OCI-LY7 (cell line): ENCODE data around the gene SERPINA1. TPM values are rescaled to one million over a fixed set of nuclear protein-coding genes. Genes with fewer than 3 reads are reported as not detected.

Experiments used
- BruUV-seq: library from RNA; stranded (reverse); fragments of 400-500 nt; replicated peaks from 2 replicates; lab custom pipeline; 2021; lab: Mats Ljungman, UMichigan
- CTCF ChIA-PET: fragments of 300-600 bp; sonication (Branson Sonifier 250); formaldehyde crosslinking; loops from one replicate; lab custom pipeline; 2022; ENCODE audit warnings: antibody characterized with exemption; ENCODE audit not compliant: unreplicated experiment; lab: Charles Lee
- POLR2A ChIA-PET: fragments of 300-600 bp; sonication (Branson Sonifier 250); formaldehyde crosslinking; loops from one replicate; lab custom pipeline; 2022; ENCODE audit warnings: antibody characterized with exemption; lab: Charles Lee
- DNase-seq: peaks from one replicate; pipeline ENCODE4 v3.0.0-alpha.2; 2015; ENCODE audit warnings: low spot score
- H2AFZ ChIP-seq: fragments of 200-600 bp; sonication (generic), shearing (Covaris generic); 2 replicates; pipeline ENCODE4 v1.6.1; 2014; ENCODE audit warnings: mild to moderate bottlenecking, antibody characterized with exemption, low read length, moderate library complexity
- H3K27ac ChIP-seq: fragments of 200-600 bp; sonication (generic); 2 replicates; pipeline ENCODE4 v1.5.1; 2014; ENCODE audit warnings: mixed run types, low read depth, mild to moderate bottlenecking, moderate library complexity, low read length, inconsistent platforms; ENCODE audit not compliant: poor library complexity, severe bottlenecking
- H3K36me3 ChIP-seq: fragments of 200-600 bp; sonication (generic); 2 replicates; pipeline ENCODE4 v1.6.1; 2014; ENCODE audit warnings: mild to moderate bottlenecking, antibody characterized with exemption, low read length, moderate library complexity, mixed read lengths; ENCODE audit not compliant: insufficient read depth
- H3K4me1 ChIP-seq: fragments of 200-600 bp; sonication (generic); 2 replicates; pipeline ENCODE4 v1.5.1; 2014; ENCODE audit warnings: mild to moderate bottlenecking, low read length; ENCODE audit not compliant: insufficient read depth, poor library complexity, severe bottlenecking
- H3K4me2 ChIP-seq: fragments of 200-600 bp; sonication (generic); 2 replicates; pipeline ENCODE4 v1.6.1; 2014; ENCODE audit warnings: mild to moderate bottlenecking, low read length
- H3K4me3 ChIP-seq: fragments of 200-600 bp; sonication (generic); 2 replicates; pipeline ENCODE4 v1.5.1; 2014; ENCODE audit warnings: mild to moderate bottlenecking, low read depth, low read length; ENCODE audit not compliant: poor library complexity, severe bottlenecking
- H3K79me2 ChIP-seq: fragments of 200-600 bp; sonication (generic); 2 replicates; pipeline ENCODE4 v1.6.1; 2016; ENCODE audit warnings: low read depth, mild to moderate bottlenecking, low read length, moderate library complexity, mixed read lengths; ENCODE audit not compliant: insufficient read depth
- H3K9me2 ChIP-seq: fragments of 200-600 bp; sonication (generic); 2 replicates; pipeline ENCODE4 v1.6.1; 2016; ENCODE audit warnings: mild to moderate bottlenecking, low read length, mixed read lengths; ENCODE audit not compliant: insufficient read depth
- H3K9me3 ChIP-seq: fragments of 200-600 bp; sonication (generic); 2 replicates; pipeline ENCODE4 v1.6.1; 2014; ENCODE audit warnings: mild to moderate bottlenecking, mixed run types, low read length, mixed read lengths
- H4K20me1 ChIP-seq: fragments of 200-600 bp; sonication (generic); 2 replicates; pipeline ENCODE4 v1.6.1; 2014; ENCODE audit warnings: mild to moderate bottlenecking, antibody characterized with exemption, low read length, moderate library complexity, mixed read lengths; ENCODE audit not compliant: insufficient read depth
- EZH2phosphoT487 ChIP-seq: fragments of 200-600 bp; sonication (generic); IDR thresholded peaks from 2 replicates; pipeline ENCODE4 v1.6.1; 2018; ENCODE audit warnings: low read depth, borderline replicate concordance, mild to moderate bottlenecking, mixed run types, antibody characterized with exemption, low read length, moderate library complexity, mixed read lengths
- intact Hi-C: fragments of 100-400 bp; cut with micrococcal nuclease; formaldehyde crosslinking; loops from one replicate; pipeline ENCODE4 v1.10.0; 2022; ENCODE audit not compliant: unreplicated experiment
- total RNA-seq, 2 experiments: library from RNA; depleted of rRNA in 1 of 2; stranded (reverse); fragments of >200 nt in 1 of 2; shearing (Covaris generic) in 1 of 2; gene quantifications; 2 replicates each; pipeline ENCODE4 v1.2.3, GENCODE V29; 2014 to 2022
- TF ChIP-seq, protein P1 (sequence below): fragments of 200-600 bp; sonication (generic); conservative IDR thresholded peaks from 2 replicates; pipeline ENCODE4 v1.5.1; 2014; ENCODE audit warnings: mild to moderate bottlenecking, antibody characterized with exemption, low read length, moderate library complexity, mixed read lengths

SERPINA1 gene
- total RNA-seq, 2 experiments from 2014 or later, result not detected

DNA sequence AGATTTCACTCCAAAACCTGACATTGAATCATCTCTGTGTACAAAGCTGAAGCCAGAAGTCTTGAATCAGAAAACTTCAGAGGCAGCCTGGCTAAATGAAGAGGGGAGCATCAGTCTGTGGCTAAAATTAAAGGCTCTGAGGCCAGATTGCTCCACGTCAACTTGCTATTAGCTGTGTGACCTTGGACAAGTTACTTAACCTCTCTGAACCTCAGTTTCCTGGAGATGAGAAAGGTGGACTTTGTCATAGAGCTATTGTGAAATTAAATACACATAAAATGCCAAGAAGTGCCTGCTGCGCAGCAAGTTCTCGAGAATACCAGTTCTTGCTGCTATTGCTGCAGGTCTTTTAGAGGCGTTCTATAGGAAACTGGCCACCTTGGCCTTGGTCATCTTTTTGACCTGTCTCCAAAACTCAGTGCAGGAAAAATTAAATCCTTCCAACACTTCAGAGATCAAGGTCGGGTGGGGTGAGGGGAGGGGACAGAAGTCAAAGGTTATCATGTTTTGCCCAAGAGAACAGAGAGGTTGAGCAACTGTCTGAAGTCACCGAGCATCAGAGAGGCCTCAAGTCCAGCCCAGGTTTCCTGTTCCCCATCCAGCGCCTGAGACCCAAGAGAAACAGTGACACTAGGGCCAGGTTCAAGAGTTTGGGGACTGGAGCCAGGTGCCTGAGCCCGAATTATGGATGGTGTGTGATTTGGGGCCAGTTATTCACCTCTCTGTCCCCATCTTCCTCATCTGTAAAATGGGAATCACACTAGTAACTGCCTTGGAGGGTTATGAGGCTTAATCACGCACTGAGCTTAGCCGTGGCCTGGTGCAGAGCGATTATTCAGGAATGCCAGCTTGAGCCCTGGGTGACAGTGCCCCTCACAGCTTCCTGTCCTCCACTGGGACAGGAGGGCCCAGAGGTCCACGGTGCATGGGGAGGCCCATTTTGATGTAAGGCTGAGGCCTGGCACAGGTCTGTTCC is 1.1 kb downstream of the SERPINA1 start:
- intact Hi-C loops, result no loop called here
- Histone ChIP-seq H3K4me1 (no peaks in the 10 kb centered on the region), H4K20me1 (no peaks in the 10 kb centered on the region), H3K9me2 (no peaks in the 10 kb centered on the region), H3K9me3 (no peaks in the 10 kb centered on the region), H3K27ac (no peak overlapping the region), H3K4me3 (no peak overlapping the region), H2AFZ (no peak overlapping the region), H3K79me2 (no peaks in the 10 kb centered on the region), H3K36me3 (no peaks in the 10 kb centered on the region), H3K4me2 (no peak overlapping the region)
- no peak for DNase-seq
- POLR2A ChIA-PET, result no interaction called here
- no peak for TF ChIP-seq EZH2phosphoT487
- TF ChIP-seq, protein P1, sequence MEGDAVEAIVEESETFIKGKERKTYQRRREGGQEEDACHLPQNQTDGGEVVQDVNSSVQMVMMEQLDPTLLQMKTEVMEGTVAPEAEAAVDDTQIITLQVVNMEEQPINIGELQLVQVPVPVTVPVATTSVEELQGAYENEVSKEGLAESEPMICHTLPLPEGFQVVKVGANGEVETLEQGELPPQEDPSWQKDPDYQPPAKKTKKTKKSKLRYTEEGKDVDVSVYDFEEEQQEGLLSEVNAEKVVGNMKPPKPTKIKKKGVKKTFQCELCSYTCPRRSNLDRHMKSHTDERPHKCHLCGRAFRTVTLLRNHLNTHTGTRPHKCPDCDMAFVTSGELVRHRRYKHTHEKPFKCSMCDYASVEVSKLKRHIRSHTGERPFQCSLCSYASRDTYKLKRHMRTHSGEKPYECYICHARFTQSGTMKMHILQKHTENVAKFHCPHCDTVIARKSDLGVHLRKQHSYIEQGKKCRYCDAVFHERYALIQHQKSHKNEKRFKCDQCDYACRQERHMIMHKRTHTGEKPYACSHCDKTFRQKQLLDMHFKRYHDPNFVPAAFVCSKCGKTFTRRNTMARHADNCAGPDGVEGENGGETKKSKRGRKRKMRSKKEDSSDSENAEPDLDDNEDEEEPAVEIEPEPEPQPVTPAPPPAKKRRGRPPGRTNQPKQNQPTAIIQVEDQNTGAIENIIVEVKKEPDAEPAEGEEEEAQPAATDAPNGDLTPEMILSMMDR, result no peak
- no TSS peak for BruUV-seq
- CTCF ChIA-PET, result no interaction called here

DNA sequence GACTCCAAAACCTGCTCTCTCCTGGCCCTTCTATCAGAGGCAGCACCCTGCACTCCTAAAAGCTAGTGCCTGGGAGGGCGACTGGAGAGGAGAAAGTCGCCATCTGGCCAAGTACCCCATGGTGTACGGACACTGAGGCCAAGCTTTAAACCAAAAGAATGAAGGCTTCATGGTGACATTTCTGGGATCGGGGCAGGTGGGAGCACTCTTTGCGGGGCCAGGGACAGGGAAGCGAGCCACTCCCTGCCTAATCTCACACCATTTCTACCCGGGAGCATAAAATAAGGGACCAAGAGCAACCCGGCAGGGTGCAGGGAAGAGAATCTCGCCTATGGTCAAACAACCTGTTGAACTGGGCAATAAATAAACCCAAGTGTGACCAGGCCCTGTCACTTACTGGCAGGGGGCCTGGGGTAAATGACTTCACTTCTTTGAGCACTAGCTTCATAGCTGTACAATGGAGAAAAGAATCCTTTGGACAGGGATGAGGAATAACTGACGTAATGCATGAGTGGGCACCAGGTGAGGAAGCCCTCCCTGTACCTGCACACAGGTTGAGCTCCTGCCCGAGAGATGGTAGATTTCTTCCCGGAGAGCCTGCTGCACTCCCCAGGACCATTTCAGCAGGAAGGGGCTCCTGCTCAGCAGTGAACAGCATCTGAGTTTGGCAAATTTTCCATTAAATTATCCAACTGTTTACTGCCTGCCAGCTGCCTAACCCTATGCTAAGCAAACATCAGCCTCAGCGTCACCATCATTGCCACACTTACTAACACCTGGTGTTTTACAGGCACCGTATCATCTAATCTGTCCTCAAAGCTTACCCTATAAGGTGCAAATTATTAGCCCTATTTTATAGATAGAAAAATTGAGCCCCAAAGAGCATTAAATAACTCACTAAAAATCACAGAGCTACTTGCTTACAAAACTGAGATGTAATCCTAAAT is 2.0 kb downstream of the SERPINA1 start:
- Histone ChIP-seq H3K4me1 (no peaks in the 10 kb centered on the region), H2AFZ (no peak overlapping the region), H3K4me3 (no peak overlapping the region), H3K9me3 (no peaks in the 10 kb centered on the region), H3K79me2 (no peaks in the 10 kb centered on the region), H3K36me3 (no peaks in the 10 kb centered on the region), H4K20me1 (no peaks in the 10 kb centered on the region), H3K9me2 (no peaks in the 10 kb centered on the region), H3K4me2 (no peak overlapping the region), H3K27ac (no peak overlapping the region)
- no TSS peak for BruUV-seq
- ChIA-PET POLR2A (no interaction called here), CTCF (no interaction called here)
- TF ChIP-seq EZH2phosphoT487, result no peak
- TF ChIP-seq, protein P1, result no peak
- DNase-seq, result no peak
- intact Hi-C loops, result no loop called here
